HG03060 (cell line): Measurements from ENCODE around the gene LHX8.
"Not testable (repeated sequence)": the region's sequence is repeated elsewhere in the genome, so short reads cannot be mapped to it uniquely, and the experiment has no call there.

ENCODE experiments used
- ATAC-seq: cut with Tn5 transposase; IDR thresholded peaks from one replicate; pipeline ENCODE4 v1.9.1; 2021; ENCODE audit warnings: low read depth, moderate number of reproducible peaks; ENCODE audit not compliant: unreplicated experiment

LHX8 gene

DNA sequence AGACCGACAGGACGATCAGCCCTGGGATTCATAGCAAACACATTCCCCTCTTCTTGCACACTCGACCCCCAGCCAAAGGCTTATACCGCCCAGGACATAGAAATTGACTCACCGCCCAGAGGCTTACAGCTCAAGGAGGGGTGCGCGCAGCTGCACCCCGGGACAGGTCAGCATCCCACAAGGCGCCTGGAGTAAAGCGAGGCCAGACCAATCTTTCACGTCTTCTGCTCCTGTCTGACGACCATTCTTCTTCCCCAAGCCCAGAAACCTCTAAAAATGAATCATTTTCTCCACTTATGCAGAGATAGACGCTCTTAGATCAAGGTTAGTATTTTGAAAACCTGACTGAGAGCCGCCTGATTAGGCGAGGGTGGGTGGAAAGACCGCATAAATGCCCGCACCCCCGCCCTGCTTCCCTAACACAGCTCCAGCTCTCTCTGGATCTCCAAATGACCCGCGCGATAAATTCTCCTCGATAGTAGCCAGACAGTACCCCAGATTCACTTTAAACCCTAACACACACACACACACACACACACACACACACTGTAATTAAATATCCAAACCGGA lies 1.9 kb upstream of the LHX8 start:
- no peak for ATAC-seq

DNA sequence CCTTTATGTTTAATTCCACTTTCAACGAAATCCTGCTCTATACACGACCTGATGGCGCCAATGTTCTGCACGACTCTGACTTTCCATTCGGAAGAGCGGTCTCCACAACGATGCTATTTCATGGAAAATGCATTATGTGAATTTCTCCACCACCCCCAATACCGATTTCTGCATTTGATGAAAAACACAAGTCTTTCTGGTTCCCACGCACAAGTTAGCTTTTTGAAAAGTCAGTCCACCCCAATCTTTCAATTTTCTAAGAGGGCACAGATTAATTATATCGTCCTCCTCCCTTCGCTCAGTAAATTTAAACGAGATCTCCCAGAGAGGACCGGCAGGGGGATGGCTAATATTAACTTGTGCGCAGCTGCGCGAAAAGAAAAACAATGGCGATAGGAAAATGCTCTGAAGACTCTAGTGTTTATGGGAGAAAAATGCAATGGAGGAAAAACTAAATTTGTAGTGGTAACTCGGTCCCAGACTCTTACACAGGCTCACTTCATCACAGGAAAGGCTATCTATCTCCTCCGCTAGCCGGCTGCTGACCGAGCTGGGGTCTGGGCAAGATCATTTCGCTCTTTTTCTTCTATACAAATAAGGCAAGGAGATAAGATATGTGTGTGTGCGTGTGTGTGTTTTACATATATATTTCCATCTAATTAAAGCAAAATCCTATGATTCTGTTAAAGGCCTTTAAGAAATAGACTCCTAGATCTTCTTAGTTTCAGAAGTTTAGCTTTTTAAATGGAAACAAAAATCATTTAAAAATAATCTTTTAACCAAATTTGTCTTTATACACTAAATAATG lies 1.2 kb upstream of the LHX8 start:
- ATAC-seq, result no peak

DNA sequence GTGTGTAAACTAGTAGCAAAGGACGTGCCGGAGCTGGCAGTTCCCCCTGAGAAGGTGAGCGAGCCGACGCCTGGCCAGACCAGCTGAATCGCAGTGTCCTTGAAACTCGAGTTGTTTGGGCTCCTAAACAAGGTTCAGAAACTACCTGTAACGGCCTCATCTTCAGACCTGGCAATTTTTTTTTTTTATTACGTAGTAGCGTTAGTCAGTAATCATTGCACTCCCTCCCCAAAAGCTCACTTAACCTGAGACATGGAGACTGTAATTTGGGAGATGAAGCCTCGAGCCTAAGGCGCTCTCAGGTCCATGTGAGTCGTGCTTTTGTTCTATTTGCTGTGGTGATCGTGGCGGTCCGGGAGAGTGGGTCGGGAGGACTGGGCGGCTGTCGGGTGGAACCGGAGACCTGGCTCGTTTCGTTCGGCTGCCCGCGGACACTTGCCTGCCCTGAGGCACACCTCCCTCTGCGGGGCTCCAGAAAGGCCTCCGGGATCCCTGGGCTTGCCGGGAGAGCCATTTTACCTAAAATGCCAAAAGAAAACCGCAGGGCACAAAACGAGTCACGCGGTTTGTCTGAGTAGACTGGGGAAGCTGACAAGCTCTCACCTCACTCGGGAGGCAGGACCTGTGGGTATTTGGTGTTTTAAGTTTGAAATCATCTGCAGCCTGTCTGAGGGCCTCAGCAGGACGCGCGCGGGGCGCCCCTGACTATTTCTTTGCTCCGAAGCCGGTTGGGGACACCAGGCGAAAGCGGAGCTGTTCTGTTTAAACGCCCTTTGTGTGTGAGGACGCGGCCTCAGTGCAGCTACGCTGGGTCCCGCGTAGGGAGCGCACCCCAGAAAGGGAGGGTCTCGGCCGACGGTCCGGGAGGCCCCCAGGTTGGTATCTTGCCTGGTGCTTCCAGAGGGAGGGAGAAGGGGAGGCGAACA lies 722 bp downstream of the LHX8 start:
- ATAC-seq, result no peak

DNA sequence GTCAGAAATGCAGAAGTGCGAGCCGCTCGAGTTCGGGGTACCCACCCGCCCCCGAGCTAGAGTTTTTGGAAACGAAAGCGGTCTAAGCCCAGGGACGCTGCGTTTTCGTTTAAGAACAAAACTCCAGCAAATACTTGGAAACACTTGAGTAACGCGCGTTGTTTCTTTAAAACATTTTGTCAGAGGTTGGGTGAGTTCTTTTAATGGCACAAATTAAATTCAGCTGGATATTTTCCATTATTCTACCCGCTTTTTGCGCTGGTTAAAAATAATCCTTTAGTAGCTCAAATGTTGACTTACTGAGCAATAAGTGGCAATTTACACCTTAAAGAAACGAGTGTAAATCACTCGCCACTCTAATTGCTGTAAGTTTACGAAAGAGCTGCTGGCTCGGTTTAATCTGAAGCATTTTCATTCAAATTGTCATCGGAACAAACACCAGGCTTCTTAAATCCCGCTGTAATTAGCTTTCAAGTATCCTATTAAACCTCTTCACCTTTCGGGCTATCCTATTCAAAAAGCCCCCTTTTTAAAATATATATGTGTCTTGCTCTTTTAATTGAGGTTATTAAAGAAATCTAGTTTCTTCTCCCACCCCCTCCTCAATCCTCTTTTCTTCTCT lies 1.5 kb downstream of the LHX8 start:
- ATAC-seq, result no peak

DNA sequence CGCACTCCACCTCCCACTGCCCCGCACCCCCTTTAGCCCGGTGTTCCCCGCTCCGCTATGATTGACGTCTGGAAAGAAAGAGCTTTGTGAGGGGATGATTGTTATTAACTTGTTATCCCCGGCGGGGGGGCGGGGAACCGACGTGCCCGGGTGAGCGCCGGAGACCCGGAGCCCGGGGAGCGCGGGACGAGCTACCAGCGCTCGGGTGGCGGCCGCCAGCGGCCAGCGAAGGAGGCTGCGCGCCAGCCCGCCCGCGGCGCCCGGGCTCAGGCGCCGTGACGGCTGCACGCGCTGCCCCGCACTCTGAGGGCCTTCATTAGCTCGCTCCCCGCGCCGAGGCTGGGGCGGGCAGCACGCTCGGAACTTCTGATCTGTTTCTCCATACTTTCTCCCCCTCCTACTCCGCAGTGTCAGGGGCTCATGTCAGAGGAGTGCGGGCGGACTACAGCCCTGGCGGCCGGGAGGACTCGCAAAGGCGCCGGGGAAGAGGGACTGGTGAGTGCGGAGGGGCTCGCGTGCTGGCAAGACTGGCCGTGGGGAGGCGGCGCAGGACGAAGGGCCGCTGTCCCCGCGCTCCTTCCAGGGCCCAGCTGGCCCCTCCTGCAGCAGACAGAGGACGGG lies 2.1 kb downstream of the LHX8 start:
- ATAC-seq, result no peak

DNA sequence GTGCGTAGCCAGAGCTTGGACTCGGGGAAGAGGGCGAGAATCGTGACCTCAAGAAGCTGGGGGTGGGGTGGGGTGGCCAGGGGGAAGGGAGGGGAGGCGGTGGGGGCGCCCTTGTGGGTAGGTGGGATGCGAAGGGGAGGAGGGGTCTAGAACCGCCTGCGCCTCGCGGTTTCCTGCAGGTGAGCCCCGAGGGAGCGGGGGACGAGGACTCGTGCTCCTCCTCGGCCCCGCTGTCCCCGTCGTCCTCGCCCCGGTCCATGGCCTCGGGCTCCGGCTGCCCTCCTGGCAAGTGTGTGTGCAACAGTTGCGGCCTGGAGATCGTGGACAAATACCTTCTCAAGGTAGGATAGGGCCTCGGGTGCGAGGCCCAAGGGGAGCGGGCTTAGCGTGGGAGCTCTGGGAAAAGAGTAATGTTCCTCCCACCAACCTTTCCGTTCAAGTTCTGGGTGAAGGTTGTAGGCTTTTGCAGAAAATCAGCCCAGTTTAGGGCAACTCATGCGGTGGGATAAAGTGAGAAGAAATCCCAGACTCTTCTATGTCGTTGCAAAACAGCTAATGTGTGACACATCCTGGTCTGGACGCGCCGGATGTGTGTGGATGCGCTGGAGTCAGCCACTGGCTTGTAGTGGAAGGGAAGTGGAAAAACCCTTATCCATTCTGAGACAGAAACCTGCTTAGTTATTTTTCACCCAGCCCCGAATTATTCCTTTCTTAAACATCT lies 2.9 kb downstream of the LHX8 start:
- ATAC-seq, result no peak

DNA sequence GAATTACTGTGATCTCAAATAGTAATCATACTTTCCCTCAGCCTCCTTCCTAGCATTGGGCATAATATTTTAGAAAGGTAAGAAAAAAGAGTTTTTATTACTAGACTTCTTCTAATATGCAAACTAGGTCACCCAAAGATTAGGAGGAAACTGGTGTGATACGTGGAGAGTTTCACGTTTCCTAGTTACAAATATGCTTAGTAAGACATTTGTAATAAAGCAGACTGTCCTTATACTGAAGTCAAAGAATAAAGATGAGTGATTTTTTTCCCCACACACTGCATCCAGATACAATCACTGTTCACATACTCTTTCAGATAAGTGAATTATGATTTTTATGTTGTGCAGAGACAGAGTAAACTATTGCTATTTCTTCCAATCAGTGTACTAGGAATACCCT lies 17.9 kb downstream of the LHX8 start:
- no peak for ATAC-seq

DNA sequence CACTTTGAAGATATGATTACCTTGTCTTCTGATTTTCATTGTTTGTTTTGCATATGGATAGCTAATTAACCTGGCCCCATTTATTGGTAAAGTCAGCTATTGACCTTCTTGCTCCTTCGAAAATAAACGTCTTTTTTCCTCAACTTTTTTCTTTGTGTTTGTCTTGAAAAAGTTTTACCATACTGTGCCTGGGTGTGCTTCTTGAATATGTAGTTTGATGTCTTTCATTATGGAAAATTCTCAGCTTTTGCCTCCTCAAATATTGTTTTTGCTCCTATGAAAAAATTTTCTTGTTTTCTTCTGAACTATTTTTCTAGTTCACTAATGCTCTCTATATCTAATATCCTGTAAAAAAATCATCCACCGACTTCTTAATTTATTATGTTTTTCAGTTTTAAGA lies 25.0 kb downstream of the LHX8 start:
- ATAC-seq, result no peak

DNA sequence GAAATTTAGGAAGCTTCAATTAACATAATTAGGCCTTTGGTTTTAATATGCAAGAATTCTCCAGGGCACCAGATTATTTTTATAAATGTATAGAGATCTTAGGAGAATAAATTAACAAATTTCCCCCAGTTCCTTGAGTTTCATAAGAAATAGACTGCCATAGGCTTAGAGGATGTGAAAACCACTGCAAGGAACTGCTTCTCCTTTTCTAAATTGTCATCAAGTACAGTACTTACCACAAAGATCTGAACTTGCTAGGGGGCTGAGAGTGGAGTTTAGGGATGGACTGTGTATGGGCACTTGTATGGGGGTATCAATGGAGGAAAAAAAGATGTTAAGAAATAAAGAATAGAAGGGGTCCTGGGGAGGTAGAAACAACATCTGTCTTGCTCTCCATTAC lies 31.1 kb downstream of the LHX8 start:
- ATAC-seq, result no peak

DNA sequence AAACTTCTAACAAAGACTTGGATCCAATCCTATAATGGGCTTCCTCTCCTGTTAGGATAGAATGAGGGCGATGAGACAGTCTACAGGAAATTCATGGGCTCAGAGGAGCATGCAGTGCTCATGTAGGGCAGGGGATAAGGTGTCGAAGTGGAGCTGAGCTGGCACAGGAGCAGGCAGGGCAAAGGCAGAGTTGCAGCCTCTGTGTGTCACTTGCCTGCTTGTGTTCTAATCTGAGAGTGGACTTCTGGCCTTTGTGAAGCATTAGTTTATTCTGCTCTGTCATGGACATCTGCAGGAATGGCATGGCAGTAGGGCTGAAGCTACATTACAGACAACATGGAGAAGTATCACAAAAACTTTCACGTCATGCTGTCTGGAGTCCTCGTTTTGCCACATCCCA lies 32.6 kb downstream of the LHX8 start:
- ATAC-seq, result no peak

DNA sequence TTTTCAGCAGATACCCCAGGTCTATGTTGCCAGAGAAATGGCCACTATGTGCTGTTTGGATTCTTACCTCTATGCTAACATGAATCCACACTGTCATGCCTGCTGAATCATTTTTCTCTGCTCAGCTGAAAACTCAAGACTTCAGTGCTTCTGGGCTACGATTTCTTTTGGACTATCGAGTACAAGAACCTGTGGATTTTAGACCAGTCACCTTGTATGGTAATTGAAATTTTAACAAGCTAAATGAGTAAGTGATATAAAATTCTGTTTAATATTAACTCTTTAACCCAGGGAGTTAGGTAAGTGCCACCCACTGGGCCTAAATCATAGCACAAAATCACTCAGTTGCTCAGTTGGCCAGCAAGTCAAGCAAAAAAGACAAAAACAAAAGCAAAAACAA lies 35.8 kb downstream of the LHX8 start:
- no peak for ATAC-seq

DNA sequence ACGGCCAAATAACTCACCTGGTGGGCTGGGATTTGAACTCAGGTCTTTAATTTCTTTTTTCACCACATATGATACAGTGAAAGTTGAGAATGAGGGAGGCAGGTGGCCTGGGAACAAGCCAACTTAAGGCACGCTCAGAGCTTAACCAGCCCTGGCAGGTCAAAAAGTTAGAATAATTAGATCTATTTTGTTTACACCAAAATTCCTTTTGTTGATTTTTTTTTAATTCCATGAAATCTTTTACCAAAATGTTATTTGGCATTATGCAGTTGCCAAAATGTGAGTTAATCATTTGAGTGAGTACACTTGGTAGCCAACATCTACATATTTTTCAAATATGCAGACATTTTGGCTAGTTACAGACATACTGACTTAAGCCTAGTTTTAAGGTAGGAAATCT lies 36.8 kb downstream of the LHX8 start:
- ATAC-seq, result no peak

DNA sequence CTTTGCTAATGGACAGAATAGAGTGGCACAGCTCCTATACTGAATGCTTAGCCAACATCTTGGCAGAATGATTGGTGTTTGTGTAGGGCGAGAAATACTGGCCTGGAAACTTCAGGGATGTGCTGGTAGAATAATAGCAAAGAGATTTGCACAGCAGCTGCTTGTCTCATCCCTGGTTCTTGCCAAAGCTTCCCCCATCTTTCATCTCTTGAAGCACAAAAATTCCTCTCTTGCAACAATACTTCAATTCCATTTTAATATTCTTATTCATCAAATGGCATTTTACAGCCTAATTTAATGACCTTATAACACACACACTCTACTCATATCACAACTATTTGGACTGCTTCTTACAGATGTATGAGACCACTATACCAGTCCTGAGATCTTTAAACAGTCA lies 37.7 kb downstream of the LHX8 start:
- ATAC-seq, result no peak

DNA sequence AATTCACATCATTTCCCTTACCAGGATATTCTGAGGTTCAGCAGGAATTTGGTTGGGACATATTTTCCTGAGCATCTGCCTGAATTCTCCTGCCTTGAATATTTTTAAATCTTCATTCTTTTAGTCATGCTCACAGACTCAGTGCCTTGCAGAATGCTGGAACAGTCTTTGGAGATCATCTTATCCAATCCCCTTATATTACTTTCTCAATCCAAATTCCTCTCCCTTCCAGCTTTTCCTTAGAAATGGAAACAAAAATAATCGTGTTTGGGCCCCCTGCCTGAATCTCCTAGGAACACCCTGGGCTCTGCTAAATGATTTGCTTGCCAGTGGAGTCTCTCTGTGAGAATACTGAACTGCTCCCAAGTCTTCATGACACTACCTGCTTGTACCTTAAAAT lies 38.4 kb downstream of the LHX8 start:
- no peak for ATAC-seq

DNA sequence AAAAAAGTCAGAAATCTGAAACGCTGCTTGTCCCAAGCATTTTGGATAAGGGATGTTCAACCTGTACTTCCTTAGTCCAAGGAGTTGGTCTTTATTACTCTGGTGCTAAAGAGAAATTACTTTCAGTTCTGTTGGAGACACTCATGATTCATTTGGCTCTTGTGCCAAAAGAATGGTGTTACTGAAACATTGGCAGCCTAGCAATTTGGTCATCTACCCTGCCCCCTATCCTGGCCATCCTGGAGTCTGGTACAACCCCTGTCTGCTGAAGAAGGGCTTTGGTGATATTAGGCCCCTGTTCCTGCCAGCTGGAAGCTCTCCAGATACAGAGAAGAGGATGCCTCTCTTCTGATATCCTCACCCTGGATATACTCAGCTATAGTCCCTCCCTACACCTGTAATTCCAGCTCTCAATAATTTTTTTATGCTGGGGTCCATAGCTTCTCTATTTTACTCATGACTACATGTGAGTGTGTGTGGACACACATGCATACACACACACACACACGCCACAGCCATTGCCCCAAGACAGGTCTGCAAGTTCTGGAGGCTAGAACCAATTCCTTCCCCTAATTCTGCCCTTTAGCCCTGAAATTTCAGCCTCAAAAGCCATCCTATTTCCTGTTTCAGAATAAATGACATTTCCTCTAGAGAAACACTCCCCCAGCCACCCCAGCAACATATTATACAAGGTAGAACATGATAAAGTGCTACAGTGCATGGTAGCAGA lies 40.0 kb downstream of the LHX8 start:
- ATAC-seq, result no peak

DNA sequence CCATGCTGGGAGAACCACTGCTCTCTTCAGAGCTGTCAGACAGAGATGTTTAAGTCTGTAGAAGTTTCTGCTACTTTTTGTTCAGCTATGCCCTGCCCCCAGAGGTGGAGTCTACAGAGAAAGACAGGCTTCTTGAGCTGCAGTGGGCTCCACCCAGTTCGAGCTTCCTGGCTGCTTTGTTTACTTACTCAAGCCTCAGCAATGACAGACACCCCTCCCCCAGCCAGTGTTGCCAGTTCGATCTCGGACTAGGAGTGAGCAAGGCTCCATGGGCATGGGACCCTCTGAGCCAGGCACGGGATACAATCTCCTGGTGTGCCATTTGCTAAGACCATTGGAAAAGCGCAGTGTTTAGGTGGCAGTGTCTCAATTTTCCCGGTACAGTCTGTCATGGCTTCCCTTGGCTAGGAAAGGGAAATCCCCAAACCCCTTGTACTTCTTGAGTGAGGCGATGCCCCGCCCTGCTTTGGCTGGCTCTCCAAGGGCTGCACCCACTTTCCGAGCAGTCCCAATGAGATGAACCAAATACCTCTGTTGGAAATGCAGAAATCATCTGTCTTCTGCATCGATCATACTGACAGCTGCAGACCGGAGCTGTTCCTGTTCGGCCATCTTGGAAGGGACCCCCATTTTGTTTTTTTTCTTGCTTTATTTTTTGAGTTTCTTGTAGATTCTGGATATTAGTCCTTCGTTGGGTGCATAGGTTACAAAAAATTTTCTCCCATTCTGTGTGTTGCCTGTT lies 47.2 kb downstream of the LHX8 start:
- not testable (repeated sequence) for ATAC-seq

DNA sequence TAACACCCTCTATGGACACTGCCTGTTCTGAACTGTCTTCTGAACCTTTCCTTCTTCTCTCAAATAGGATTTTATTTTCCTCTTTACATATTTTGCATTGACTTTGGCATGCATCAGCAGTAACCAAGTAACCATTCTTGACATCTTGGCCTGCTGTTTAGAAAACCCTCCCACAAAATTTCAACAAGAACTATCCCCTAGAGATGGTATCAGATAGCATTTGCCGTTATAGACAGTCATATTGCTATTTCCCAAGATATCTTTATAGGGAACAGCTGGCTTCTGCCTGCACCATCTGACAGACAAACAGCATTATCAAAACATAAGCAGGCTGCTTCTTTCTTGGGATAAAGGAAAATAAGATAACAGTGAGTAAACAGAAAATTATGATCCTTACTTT lies 54.7 kb downstream of the LHX8 start:
- ATAC-seq, result no peak

DNA sequence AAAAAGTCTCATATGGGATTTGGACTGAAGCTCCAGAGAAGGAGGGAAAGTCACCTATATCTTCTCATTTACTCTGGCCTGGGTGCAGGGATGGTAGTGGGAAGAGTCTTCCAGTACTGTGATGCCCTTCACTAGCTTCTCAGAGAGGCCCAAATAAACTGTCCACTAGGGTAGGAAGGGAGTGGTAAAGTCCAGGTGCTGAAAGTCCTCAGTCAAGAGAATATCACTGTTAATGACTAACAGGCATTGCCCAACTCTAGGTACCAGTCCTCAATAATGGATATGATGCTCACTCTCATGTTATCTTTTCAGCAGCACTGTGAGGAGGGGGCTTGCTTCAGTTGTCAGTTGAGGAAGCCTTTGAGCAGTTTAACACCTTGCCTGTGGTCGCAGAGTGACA lies 64.0 kb downstream of the LHX8 start:
- ATAC-seq, result no peak

DNA sequence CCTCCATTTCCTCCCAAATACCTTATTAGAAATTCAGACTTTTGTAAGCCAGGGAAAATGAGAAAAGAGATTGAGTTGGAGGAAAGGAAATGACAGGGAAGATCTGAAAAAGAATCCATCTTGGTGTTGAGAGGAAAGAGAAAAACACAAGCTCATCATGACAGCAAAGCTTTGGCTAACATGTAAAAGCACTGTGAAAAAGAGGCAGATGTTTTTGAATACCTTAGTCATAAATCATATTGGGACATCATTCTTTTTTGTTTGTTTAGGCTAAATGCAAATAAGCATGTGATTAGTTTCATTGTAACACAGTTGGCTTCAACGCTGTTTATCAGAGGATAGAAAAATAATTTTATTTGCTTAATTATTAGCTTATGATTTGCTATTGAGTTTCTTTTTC lies 64.6 kb downstream of the LHX8 start:
- ATAC-seq, result no peak
